HG02610 (cell line): ENCODE data around the gene TP53I13.

Experiments used
- ATAC-seq: cut with Tn5 transposase; IDR thresholded peaks from one replicate; pipeline ENCODE4 v1.9.1; 2021; ENCODE audit warnings: mild to moderate bottlenecking, moderate library complexity; ENCODE audit not compliant: unreplicated experiment

TP53I13 gene

DNA sequence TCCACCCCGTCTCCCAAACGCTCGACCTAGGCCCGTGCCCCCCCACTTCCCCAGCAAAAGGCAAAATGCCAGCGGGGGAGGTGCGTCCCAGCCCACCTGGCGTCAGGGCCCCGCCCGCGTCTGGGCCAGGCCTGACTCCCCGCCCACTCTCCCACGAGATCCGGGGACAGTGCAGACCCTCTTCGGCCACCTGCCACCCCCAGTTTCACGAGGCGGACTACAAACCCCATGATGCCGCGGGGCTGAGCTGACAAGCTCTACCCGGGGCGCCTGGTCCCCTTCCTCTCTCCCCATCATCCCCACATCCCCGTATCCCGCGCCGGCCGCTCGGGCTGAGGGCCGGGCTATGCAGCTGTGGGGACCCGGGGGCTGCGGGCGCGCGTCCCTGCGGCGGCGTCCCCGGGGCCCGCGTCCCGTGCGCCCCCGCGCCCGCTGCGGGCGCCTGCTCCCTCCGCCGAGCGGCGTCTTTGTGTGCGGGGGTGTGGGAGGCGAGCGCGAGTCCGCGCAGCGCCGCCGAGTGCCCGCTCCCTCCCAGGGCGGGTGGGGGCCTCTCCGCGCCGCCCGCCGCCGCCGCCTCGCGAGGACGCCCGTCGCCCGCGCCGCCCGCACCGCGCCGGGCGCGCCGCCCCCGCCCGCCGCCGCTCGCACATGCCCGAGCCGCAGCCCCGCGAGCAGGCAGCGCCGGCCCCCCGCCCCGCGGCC lies 24.5 kb downstream of the TP53I13 start, which contains the start of gene ANKRD13B:
Gene ANKRD13B, plus strand, starts transcription at position 283 of the 702 bp plus-strand sequence. CDS start 490 bp downstream, outside the sequence.
- no peak for ATAC-seq

DNA sequence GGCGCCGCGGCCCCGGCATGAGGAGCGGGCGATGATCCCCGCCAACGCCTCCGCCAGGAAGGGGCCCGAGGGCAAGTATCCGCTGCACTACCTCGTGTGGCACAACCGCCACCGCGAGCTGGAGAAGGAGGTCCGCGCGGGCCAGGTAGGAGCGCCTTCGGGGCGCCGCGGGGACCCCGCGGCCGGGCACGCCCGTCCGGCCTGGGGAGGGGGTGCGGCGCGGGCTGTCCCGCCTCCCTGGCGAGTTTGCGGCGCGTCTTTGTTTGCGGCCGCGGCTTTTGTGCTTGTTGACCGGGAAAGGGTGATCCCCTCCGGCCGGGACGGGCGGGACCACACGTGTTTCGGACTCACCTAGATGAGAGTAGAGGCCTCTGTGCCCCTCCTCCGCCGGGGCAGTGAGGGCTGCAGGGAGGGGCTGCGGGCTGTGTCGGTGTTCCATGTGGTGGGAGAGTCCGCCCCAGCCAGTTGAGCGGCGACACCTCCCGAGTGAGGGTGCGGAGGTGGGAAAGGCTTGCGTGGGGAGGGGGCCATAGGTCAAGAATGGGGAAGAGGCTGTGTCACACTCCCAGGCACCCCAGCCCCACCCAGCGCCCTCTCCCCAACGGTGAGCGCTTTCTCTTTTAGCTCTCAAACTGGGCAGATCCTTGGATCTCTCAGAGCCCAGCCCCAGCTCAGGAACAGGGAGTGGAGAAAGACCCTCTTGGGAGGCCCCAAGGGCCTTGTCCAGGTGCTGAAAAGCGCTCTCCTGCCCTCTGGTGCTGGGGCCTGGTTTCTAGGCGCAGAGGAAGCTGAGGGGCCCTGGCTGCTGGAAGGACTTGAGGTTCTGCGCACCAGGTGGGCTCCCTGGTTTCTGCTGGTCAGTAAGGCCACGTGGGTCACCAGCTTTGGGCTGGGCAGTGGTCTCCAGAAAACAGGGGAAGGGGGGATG lies 25.4 kb downstream of the TP53I13 start:
- ATAC-seq, result no peak

DNA sequence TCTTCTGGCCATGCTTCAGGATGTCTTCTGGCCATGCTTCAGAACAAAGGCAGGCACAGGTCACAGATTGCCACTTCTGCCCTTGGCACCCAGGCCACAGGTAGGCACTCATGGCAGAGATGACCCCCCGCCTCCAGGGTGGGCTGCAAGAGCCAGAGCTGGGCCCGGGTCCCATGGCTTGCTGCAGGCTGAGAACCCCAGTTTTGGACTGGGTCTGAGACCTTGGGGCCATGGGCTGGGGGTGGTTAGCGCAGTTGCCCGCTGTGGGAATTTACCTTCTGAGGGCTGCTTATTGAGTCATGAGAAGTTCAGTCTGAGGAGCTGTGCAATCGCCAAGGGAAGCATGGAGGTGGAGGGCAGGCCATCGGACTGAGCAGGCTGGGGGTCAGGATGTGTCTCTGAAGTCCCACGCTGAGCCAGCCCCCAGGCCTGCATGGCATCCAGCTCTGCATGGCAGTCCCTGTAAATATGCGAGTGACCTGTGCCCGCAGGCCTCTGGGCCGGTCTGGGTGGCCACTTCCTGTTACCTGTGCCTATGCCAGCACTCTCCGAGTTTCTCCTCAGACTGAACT lies 26.1 kb downstream of the TP53I13 start:
- ATAC-seq, result no peak

DNA sequence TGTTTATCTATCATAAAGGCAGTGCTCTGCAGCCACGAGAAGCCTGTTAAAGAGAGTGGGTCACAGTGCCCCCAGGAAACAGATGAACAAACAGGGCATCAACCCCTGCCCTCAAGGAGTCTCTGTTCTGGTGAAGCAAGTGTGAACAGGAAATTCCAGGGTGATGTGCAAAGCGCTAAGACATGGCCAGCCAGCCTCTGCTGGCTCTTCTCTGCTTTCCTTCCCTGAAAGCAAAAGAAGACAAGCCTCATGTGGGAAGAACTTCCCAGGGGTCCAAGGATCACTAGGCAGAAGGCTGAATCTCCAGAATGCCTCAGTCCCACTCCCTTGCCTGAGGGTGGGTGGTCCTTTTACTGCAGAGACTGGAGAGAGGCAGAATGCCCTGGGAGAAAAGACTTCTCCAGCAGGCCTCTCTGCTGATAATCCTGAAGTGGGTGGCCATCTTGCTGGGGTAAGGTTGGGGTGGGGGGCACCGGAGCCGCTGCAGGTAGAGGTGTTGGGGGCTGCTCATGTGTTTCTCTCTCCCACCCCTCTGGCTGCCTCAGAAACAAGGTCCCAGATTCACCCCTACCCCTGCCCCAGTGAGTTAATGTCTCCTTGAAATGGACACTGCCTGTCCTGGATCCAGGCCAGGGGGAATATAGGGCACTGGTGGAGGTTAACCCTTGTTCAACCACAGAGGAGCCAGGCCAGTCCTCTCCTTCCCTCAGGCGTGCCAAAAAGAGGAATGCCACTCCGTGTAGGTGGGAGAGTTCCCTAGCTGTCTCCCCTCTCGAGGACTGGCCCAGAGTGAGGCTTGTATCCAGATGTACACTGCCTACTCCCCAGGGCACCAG lies 26.8 kb downstream of the TP53I13 start:
- ATAC-seq, result no peak

DNA sequence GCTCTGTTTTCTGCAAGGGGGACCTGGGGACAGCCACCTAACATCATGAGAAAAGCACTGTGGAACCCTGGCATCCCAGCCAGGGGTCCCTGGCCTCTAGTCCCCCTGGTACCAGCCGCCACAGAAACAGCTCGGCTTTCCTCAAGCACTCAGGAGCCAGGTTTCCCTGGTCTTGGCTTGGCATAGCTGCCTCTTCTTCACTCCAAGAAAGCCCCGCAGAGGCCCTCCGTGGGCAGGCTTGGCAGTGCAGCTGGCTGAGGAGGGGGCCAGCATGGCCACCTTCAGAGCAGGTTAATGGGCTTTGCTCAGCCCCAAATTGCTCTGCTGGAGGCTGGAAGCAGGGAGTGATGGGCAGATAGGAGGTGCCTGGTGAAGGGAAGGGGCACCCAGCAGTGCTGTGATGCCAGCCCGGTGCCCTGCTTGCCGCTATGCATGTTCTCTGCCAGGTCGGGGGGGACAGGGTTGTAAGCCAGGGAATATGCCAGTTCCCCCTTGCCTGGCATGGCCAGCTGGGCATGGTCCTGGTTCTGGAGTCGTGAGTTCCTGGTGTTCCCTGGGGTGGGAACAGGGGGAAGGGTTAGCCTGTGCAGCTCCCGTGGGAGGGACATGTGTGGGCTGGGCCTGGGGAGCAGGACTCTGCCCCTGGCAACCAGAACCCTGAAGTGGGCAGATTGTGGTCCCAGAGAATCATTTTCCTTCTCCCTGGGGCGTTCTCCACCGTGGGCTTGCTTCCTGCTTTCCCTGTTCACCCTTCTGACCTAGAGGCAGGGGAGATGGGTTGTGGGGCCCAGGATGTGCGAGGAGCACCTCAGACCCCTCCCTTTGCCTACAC lies 27.7 kb downstream of the TP53I13 start:
- ATAC-seq, result no peak

DNA sequence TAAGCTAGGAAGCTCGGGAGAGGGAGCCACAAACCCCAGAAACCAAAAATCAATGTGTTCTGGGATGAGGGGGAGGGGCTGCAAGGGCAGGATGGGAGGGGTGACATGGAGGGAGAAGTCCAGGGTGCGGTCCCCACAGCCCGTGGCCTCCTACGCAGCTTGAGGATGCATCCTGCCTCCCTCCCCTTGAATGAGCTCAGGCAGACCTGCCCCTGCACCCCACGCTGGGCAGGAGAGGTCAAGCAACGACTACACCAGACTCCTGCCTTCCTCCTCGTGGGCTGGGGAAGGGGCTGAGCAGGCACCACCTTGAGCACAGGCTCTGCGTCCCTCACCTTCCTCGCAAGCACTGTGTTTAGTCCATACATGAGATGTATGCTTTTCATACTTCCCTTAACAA lies 28.3 kb downstream of the TP53I13 start:
- ATAC-seq, result no peak

DNA sequence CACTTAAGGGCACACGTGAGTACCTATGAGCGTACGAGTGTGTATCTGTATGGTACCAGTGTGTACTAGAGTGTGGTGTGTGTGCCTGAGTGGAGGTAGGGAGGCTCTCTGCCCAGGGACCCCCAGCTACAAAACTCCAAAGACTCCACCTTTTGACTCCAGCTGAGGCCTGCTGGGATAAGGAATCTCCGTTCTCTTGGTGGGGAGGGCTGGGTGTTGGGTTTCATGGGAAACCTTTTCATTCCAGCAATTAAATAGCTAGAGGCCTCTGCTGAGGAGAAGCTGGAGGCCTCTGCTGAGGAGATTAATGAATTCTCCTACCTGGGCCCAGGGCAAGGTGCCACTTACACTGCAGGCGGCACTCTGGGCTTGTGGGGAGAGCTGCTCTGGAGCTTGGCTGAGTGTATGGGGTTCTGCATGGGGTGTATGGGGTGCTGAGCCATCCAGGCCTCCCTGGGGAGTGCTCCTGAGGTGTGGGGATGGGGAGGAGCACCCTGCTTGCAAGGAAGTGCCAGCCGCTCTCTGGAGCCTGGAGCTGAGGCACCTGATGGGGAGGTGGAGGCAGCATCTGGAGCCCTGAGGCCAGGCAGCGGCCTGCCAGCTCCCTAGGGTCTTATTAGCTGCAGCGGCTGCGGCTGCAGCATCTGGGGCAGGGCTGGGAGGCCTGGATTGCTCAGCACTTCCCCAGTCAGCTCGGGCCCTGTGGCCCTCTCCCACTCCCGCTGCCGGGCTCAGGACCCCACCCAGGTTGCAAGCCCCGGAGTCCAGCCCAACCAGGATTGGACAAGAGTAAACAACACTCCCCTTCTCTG lies 29.1 kb downstream of the TP53I13 start:
- ATAC-seq, result no peak

DNA sequence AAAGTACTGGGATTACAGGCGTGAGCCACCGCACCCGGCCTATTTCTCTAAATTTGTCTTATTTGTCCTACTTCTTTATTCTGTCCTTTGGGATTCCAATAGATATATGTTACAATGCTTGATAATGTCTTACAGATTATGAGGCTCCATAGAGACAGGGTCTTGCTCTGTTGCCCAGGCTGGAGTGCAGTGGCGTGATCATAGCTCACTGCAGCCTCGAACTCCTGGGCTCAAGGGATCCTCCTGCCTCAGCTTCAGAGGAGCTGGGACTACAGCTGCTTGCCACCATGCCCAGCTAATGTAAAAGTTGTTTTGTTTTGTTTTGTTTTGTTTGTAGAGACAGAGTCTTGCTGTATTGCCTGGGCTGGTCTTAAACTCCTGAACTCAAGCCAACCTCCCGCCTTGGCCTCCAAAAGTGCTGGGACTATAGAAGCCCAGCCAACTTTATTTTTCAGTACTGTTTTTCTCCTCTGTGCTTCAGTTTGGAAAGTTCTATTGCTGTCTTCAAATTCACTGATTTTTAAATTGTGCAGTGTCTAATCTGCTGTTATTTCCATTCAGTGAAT lies 34.7 kb downstream of the TP53I13 start:
- ATAC-seq, result no peak

DNA sequence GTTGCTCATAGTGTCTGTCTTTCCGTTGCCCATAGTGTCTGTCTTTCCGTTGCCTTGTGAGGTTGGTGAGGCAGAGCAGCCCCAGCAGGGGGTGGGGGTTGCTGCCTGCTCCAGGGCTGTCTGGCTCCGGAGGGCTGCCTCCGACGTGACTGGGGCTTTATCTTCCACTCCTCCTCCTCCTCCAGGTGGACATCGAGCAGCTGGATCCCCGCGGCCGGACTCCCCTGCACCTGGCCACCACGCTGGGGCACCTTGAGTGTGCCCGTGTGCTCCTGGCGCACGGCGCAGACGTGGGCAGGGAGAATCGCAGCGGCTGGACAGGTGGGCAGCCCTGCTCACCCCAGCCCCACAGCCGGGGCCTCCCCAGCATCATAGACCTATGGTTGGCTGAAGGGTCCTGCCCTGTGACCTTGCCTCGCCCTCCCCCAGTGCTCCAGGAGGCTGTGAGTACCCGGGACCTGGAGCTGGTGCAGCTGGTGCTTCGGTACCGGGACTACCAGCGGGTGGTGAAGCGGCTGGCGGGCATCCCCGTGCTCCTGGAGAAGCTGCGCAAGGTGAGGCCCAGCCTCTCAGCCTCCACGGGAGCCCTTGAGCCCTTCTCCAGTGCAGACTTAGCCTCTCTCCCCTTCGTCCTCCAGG lies 39.2 kb downstream of the TP53I13 start:
- no peak for ATAC-seq

DNA sequence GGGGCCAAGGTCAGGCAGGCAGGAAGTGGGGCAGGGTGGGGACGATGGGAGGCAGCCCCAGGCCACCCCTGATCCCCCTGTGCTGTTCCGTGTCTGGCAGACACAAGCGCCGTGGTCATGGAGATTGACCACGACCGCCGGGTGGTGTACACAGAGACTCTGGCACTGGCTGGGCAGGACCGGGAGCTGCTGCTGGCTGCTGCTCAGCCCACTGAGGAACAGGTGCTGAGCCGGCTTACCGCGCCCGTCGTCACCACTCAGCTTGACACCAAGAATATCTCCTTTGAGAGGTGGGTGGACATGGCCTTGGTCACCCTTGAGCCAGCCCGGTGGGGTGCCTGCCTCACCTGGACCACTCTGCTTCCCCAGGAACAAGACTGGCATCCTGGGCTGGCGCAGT lies 40.5 kb downstream of the TP53I13 start:
- ATAC-seq, result no peak

DNA sequence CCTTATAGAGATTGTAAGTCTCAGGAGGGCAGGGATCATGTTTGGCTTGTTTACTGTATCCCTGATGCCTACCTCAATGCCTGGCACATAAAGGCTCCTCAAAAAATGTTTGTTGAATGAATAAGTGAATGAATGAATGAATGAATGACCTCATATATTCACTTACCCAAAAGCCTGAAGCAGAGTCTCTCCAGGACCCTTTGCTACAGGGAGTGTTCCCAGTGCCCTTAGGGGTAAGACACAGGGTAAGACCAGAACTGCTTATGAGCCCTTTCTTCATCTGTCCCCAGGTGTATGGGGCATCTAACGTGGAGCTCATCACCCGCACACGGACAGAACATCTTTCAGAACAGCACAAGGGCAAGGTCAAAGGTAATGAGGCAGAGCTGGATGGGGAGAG lies 41.9 kb downstream of the TP53I13 start:
- ATAC-seq, result no peak

DNA sequence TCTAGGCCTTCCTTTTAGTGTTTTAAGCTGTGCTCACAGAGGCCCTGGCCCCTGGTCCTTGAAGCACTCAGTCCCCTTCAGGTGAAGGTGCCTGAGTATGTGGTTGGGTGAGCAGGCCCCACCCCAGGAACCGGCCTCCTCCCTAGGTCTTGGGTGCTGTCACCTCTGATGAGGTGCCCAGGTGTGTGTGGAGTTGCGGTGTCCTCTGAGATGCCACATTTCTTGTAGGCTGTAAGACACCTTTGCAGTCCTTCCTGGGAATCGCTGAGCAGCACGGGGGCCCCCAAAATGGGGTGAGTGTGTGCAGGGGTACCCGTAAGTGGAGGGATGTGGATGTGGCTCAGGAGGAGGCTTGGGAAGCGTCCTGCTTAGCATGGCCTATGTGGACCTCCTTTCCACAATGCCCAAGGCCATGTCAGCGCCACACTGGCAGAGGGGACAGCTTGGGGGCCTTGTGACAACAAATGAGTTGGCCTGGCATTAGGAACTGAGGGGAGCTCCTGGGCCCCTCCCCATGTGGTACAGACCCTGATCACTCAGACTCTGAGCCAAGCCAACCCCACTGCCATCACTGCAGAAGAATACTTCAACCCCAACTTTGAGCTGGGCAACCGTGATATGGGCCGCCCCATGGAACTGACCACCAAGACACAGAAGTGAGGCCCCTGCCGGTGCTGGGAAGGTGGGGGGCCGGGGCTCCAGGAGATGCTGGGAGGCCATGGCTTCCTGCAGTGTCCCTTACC lies 43.0 kb downstream of the TP53I13 start:
- no peak for ATAC-seq

DNA sequence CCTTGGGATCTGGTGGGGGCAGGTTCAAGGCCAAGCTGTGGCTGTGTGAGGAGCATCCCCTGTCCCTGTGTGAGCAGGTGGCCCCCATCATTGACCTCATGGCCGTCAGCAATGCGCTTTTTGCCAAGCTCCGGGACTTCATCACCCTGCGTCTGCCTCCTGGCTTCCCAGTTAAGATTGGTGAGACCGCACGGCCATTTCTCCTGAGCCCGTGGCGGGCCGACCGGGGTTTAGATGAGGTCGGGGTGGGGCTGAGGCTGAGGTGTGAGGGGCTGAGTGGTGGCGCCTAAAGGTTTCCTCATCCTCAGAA lies 43.5 kb downstream of the TP53I13 start:
- no peak for ATAC-seq

DNA sequence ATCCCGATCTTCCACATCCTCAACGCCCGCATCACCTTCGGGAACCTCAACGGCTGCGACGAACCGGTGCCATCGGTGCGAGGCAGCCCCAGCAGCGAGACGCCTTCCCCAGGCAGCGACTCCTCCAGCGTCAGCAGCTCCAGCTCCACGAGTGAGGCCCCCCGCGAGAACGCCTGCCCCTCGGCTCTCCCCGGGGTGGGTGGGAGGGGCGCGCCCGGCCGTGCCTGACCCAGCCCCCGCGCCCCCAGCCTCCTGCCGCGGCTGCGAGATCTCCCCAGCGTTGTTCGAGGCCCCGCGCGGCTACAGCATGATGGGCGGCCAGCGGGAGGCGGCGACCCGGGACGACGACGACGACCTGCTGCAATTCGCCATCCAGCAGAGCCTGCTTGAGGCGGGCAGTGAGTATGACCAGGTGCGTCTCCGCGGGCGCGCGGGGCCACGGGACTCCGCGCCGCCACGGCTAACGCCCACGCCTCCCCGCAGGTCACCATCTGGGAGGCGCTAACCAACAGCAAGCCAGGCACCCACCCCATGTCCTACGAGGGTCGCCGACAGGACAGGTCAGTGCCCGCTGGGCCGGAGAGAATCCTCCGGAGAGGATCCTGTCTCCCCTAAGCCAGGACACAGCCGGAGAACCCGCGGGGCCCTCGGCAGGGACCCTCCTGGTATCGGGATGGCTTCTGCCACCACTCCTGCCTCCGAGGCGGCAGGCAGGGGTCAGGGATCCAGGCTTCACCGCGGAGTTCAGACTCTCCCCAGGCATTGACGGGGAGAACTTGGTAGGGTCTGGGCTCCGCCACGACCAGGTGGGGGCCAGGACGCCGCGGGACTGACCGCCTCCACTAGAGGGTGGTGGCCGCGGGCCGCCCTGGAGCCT lies 44.1 kb downstream of the TP53I13 start:
- no peak for ATAC-seq

DNA sequence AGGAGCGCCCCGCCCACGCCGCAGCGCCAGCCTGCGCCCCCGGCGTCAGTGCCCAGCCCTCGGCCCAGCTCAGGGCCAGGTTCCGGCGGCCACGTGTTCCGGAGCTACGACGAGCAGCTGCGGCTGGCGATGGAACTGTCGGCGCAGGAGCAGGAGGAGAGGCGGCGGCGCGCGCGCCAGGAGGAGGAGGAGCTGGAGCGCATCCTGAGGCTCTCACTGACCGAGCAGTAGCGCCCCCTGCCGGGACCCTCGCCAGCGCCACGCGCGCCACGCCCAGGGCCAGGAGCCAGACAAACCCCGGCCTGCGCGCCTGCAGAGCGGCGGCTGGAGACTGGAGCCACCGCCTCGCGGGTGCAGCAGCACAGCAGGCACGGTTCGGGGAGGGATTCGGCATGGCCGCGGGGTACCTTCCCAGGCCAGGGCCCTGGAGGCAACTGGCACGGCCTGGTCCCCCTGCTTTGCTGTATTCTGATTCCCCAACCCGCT lies 44.9 kb downstream of the TP53I13 start:
- ATAC-seq, result peak; percentile 35

DNA sequence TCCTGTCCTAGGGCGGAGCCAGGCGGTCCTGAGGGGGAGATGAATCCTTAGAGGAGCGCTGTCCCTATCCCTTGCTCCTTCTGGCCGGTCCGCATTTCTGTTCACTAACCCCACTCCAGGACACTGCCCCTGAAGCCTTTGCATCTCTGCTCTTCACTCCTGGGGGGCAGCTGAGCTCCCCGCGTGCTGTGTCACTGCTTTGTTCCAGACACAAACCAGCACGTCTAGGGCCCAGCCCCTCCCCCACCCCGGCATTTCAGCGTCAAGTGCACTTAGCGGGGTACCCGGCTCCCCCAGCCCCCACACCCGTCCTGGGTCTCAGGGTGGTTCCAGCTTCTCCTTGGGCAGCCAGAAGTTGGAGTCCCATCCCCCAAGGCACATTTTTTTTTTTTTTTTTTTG lies 45.4 kb downstream of the TP53I13 start:
- ATAC-seq, result no peak
